ENCODE measurements around the gene CLDND1. TPM values are rescaled to one million over a fixed set of nuclear protein-coding genes. Genes with fewer than 3 reads are reported as not detected.

Gene CLDND1
- total RNA-seq, 4 donors from 2014 or later, result 70.2 to 112 (median 91.6) TPM

DNA sequence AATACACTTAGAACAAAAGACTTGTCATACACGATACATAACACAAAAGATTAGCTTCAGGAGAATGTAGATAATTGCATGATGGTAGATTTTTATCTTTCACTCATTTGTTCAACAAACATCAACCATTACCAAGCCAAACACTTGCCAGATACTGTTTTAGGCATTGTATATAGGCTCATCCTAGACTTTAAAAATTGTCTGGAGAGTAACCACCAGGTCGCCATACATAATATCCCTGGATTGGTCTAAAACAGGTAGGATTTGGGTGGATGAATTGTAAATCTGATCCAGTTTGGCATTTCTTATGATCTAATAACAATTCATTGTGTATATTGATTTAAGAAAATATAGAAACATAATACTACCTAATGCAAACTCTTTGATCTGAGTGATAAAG, 31.9 kb upstream of the CLDND1 start:
- no peaks in the 10 kb centered on the region for H3K9me3 ChIP-seq
- DNase-seq, result no peak
- H3K36me3 ChIP-seq, result no peaks in the 10 kb centered on the region
- WGBS, 2 donors, result 85 to 87% methylated on average over 2 of the region's 2 CpGs
- no peak overlapping the region for H3K27ac ChIP-seq
- intact Hi-C loops (cut with DNase I), result no loop called here
- H3K4me3 ChIP-seq (replicated peaks in 1 of 3), result no peak overlapping the region
- no peak for TF ChIP-seq POLR2A (IDR thresholded peaks at IDR 0.05)
- TF ChIP-seq, protein P1, sequence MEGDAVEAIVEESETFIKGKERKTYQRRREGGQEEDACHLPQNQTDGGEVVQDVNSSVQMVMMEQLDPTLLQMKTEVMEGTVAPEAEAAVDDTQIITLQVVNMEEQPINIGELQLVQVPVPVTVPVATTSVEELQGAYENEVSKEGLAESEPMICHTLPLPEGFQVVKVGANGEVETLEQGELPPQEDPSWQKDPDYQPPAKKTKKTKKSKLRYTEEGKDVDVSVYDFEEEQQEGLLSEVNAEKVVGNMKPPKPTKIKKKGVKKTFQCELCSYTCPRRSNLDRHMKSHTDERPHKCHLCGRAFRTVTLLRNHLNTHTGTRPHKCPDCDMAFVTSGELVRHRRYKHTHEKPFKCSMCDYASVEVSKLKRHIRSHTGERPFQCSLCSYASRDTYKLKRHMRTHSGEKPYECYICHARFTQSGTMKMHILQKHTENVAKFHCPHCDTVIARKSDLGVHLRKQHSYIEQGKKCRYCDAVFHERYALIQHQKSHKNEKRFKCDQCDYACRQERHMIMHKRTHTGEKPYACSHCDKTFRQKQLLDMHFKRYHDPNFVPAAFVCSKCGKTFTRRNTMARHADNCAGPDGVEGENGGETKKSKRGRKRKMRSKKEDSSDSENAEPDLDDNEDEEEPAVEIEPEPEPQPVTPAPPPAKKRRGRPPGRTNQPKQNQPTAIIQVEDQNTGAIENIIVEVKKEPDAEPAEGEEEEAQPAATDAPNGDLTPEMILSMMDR (IDR thresholded peaks at IDR 0.05), result no peak
- H3K4me1 ChIP-seq, result no peaks in the 10 kb centered on the region
- H3K27me3 ChIP-seq, result no peaks in the 10 kb centered on the region

DNA sequence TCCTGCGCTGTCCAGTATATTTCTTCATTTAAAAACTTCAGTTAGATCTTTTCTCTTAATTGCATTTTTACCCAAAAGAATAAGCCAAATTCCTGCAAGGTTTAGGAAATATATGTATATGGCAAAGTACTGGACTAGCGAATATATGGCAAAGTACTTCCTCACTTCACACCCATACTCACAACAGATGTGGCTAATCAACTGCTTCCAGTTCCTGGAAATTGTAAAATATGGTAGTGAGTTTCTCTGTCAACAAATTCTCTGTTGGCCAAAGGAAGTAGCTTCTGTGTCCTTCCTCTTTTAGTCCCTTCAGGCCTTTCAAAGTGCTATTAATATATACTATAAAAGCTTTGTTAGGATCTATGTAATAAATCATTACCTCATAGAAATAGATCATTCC, 31.1 kb upstream of the CLDND1 start:
- Histone ChIP-seq H3K4me3 (replicated peaks in 1 of 3) (no peak overlapping the region), H3K4me1 (no peaks in the 10 kb centered on the region), H3K27me3 (no peaks in the 10 kb centered on the region), H3K36me3 (no peaks in the 10 kb centered on the region), H3K9me3 (no peaks in the 10 kb centered on the region), H3K27ac (no peak overlapping the region)
- TF ChIP-seq, protein P1 (IDR thresholded peaks at IDR 0.05), result no peak
- TF ChIP-seq POLR2A (IDR thresholded peaks at IDR 0.05), result no peak
- intact Hi-C loops (cut with DNase I), result no loop called here
- 82 to 85% methylated on average over 2 of the region's 2 CpGs for WGBS, 2 donors
- DNase-seq, result no peak

DNA sequence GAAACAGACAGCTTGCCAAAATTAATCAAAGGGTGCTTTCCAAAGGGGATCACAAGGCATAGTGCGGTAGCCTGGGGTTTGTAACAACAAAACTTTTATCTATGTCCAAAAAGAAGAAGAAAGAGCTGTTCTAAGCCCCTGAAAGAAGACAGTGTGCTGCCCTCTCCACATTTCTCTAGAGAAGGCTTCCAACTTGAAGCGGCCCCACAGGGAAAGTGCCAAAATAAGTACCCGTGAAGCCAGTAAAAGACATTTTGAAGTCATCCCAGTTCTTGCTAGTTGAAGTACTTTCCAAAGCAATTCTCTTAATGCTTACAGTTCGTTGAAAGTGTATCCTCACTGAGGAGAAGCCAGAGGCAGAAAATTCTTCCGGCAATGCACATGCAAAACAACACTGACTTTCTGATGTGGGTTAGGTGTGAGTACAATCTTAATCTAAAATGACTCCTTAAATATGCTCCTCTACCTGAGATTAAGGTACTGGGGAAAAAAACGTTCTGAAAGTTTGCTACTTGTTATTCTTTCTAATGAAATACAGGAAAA, 30.4 kb upstream of the CLDND1 start:
- no peaks in the 10 kb centered on the region for H3K36me3 ChIP-seq
- no peak overlapping the region for H3K27ac ChIP-seq
- H3K4me3 ChIP-seq (replicated peaks in 1 of 3), result no peak overlapping the region
- no peaks in the 10 kb centered on the region for H3K9me3 ChIP-seq
- DNase-seq, result no peak
- TF ChIP-seq POLR2A (IDR thresholded peaks at IDR 0.05), result no peak
- TF ChIP-seq, protein P1 (IDR thresholded peaks at IDR 0.05), result no peak
- H3K27me3 ChIP-seq, result no peaks in the 10 kb centered on the region
- 57 to 60% methylated on average over 6 of the region's 6 CpGs for WGBS, 2 donors
- no peaks in the 10 kb centered on the region for H3K4me1 ChIP-seq
- intact Hi-C loops (cut with DNase I), result no loop called here

DNA sequence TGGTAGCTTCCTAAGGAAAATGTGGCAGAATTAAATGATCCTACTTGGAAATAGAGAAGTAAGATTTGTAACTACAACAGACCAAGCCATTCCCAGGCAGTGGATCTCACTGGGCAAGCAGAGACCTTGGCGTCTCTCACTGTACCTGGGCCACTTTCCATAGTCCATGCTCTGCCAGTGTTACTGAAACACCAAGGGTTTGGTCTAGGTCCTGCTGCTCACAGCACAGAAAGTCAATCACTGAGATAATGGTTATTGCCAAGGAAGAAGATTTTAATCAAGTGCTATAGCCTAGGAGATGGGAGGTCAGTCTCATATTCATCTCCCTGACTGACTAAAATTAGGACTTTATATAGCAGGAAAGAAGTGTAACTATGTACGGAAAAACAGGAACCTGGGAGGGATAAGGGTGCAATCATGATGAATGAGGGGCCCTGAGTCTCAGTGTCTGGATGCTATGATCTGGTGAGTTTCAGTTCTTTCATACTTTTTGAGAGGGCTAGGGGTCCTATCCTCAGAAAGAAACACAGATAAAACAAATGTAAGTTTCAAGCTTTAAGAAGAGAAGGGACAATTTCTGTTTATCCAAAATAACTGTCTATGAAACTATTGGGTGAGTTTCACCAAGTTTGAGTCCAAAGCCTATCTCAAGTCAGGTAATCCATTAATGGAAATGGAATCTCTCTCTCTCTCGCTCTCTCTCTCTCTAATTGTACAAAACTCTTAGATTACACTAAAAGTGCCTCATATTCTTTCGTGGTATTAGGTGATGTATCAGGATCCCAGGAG, 29.7 kb upstream of the CLDND1 start:
- H3K36me3 ChIP-seq, result no peaks in the 10 kb centered on the region
- H3K4me1 ChIP-seq, result no peaks in the 10 kb centered on the region
- 75 to 79% methylated on average over 4 of the region's 4 CpGs for WGBS, 2 donors
- DNase-seq, result no peak
- H3K4me3 ChIP-seq (replicated peaks in 1 of 3), result no peak overlapping the region
- no peaks in the 10 kb centered on the region for H3K9me3 ChIP-seq
- TF ChIP-seq, protein P1 (IDR thresholded peaks at IDR 0.05), result no peak
- no peak for TF ChIP-seq POLR2A (IDR thresholded peaks at IDR 0.05)
- H3K27me3 ChIP-seq, result no peaks in the 10 kb centered on the region
- H3K27ac ChIP-seq, result no peak overlapping the region
- intact Hi-C loops (cut with DNase I), result no loop called here

DNA sequence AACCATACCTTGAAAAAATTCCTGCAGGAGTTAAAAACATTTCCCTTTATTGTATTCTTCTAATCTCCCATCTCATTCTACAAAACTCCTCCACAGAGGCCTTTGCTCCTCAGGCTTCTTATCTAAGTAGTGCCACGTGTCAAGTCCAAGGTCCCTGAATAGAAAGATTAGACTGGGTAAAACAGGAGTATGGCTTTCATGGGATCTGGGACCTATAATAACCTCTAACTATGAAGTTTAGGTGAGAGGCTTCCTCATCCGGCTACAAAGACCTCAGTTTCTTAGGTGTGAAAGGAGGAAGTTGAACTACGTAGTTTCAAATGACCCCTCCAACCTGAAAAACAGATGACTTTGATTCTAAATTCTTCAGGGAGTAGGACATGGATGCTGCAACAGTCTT, 29.1 kb upstream of the CLDND1 start:
- Histone ChIP-seq H3K4me1 (no peaks in the 10 kb centered on the region), H3K4me3 (replicated peaks in 1 of 3) (no peak overlapping the region), H3K9me3 (no peaks in the 10 kb centered on the region), H3K27me3 (no peaks in the 10 kb centered on the region), H3K36me3 (no peaks in the 10 kb centered on the region), H3K27ac (no peak overlapping the region)
- no peak for TF ChIP-seq POLR2A (IDR thresholded peaks at IDR 0.05)
- 75 to 82% methylated on average over 3 of the region's 3 CpGs for WGBS, 2 donors
- DNase-seq, result no peak
- intact Hi-C loops (cut with DNase I), result no loop called here
